ENCODE measurements around the gene MS4A2. TPM values are rescaled to one million over a fixed set of nuclear protein-coding genes. Genes with fewer than 3 reads are reported as not detected.
"Not testable (repeated sequence)": the region's sequence is repeated elsewhere in the genome, so short reads cannot be mapped to it uniquely, and the experiment has no call there.

Gene MS4A2
- 3.0 TPM for total RNA-seq

GRCh38 chr11:60088364-60088763 is at the start of gene MS4A2:
TSS of gene MS4A2 (plus strand) at chr11:60088664. CDS start at chr11:60088766, 102 bp downstream.
- DNase-seq (ENCODE audit: low spot score) = no peak

GRCh38 chr11:60040109-60040508 is 48.4 kb upstream of the MS4A2 start, which contains the start of gene OOSP2:
TSS of gene OOSP2 (plus strand) at chr11:60040409. CDS start at chr11:60040460, 51 bp downstream.
- no peak for DNase-seq (ENCODE audit: low spot score)

GRCh38 chr11:60050422-60050821 is 38.0 kb upstream of the MS4A2 start:
- not testable (repeated sequence) for DNase-seq (ENCODE audit: low spot score)

GRCh38 chr11:60050839-60051238 is 37.6 kb upstream of the MS4A2 start:
- DNase-seq (ENCODE audit: low spot score) = not testable (repeated sequence)

GRCh38 chr11:60056349-60056969 is 32.0 kb upstream of the MS4A2 start, which contains the start of gene MS4A3:
TSS of gene MS4A3 (plus strand) at chr11:60056665. CDS start at chr11:60061161, 4,496 bp downstream.
- no peak for DNase-seq (ENCODE audit: low spot score)

GRCh38 chr11:60059052-60059451 is 29.4 kb upstream of the MS4A2 start:
- DNase-seq (ENCODE audit: low spot score) = no peak

- no peak for DNase-seq (ENCODE audit: low spot score)
These were observed 28.8 kb upstream of the MS4A2 start for GRCh38 chr11:60059521-60060240.

GRCh38 chr11:60064111-60064510 is 24.4 kb upstream of the MS4A2 start:
- DNase-seq (ENCODE audit: low spot score) = no peak

GRCh38 chr11:60065801-60066200 is 22.7 kb upstream of the MS4A2 start:
- no peak for DNase-seq (ENCODE audit: low spot score)

- no peak for DNase-seq (ENCODE audit: low spot score)
These were observed 19.0 kb upstream of the MS4A2 start for GRCh38 chr11:60069450-60069849.

- not testable (repeated sequence) for DNase-seq (ENCODE audit: low spot score)
These were observed 16.8 kb upstream of the MS4A2 start for GRCh38 chr11:60071644-60072043.

GRCh38 chr11:60077216-60077817 is 11.1 kb upstream of the MS4A2 start:
- DNase-seq (ENCODE audit: low spot score) = no peak

- DNase-seq (ENCODE audit: low spot score) = no peak
These were observed 10.5 kb upstream of the MS4A2 start for GRCh38 chr11:60077981-60078380.

GRCh38 chr11:60078745-60079144 is 9.7 kb upstream of the MS4A2 start:
- no peak for DNase-seq (ENCODE audit: low spot score)

GRCh38 chr11:60080535-60080934 is 7.9 kb upstream of the MS4A2 start:
- DNase-seq (ENCODE audit: low spot score) = no peak

- DNase-seq (ENCODE audit: low spot score) = peak; percentile 46
These were observed 3.7 kb upstream of the MS4A2 start for GRCh38 chr11:60084631-60085273.

- DNase-seq (ENCODE audit: low spot score) = no peak
These were observed 2.6 kb upstream of the MS4A2 start for GRCh38 chr11:60085909-60086308.

GRCh38 chr11:60087239-60087638 is 1.2 kb upstream of the MS4A2 start:
- no peak for DNase-seq (ENCODE audit: low spot score)

- no peak for DNase-seq (ENCODE audit: low spot score)
These were observed 7.1 kb downstream of the MS4A2 start for GRCh38 chr11:60095477-60096120.

- DNase-seq (ENCODE audit: low spot score) = no peak
These were observed 8.7 kb downstream of the MS4A2 start for GRCh38 chr11:60097189-60097588.

GRCh38 chr11:60098508-60098907 is 10.0 kb downstream of the MS4A2 start:
- no peak for DNase-seq (ENCODE audit: low spot score)

GRCh38 chr11:60100516-60100915 is 12.1 kb downstream of the MS4A2 start:
- DNase-seq (ENCODE audit: low spot score) = no peak
